ENCODE data around the gene POFUT2.

POFUT2 gene

DNA sequence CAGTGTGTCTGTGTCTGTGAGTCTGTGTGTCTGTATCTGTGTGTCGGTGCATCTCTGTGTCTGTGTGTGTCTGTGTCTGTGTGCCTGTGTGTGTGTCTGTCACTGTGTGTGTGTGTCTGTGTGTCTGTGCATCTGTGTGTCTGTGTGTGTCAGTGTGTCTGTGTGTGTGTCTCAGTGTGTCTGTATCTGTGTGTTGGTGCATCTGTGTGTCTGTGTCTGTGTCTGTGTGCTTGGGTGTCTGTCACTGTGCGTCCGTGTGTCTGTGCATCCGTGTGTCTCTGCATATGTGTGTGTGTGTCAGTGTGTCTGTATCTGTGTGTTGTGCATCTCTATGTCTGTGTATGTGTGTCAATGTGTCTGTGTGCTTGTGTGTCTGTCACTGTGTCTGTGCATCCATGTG, 44.7 kb upstream of the POFUT2 start:
- no peak overlapping the region for H3K4me3 ChIP-seq (ENCODE audit: low read length in 2 of 2)
- H3K27ac ChIP-seq (ENCODE audit: low read length): no peak overlapping the region
- H3K36me3 ChIP-seq (ENCODE audit: control insufficient read depth in 2 of 2, insufficient read depth in 2 of 2, low read length in 2 of 2): no peaks in the 10 kb centered on the region
- peaks cover 12% of the 10 kb centered on the region for H3K4me1 ChIP-seq (ENCODE audit: control insufficient read depth, insufficient read depth, low read length)
- no peaks in the 10 kb centered on the region for H3K27me3 ChIP-seq (ENCODE audit: control insufficient read depth in 1 of 2, insufficient read depth in 2 of 2, low read length in 2 of 2)
- H3K9me3 ChIP-seq (ENCODE audit: control insufficient read depth in 2 of 2, low read length in 2 of 2): no peaks in the 10 kb centered on the region
- no peak overlapping the region for H3K9ac ChIP-seq (ENCODE audit: low read length in 2 of 2)

DNA sequence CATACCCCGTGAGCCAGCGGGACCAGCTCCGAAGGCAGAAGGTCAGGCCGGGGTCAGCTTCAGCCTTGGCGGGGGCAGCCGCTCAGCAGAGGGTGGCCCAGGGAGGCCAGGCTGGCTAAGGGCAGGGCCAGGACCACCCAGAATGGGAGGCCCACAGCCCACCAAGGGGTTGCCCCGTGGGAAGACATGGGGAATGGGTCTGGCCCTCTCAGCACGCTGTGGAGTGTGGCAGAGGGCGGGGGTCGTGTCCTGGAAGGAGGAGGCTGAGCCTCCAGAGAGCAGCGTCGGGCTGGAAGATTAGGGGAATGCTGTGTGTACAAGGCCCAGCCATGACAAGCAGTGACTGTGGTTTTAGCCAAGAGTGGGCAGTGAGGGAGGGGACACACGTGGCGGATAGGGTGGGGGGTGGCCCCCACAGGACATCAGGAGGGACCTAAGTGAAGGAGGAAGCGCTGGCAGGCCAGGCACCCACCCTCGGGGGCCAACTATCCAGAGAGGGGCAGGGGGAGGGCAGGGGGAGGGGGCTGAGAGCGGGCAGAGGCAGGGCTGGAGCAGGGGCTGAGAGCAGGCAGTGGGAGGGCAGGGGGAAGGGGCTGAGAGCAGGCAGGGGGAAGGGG, 43.9 kb upstream of the POFUT2 start:
- Histone ChIP-seq H3K4me3 (ENCODE audit: low read length in 2 of 2) (no peak overlapping the region), H3K27me3 (ENCODE audit: control insufficient read depth in 1 of 2, insufficient read depth in 2 of 2, low read length in 2 of 2) (no peaks in the 10 kb centered on the region), H3K9ac (ENCODE audit: low read length in 2 of 2) (no peak overlapping the region), H3K36me3 (ENCODE audit: control insufficient read depth in 2 of 2, insufficient read depth in 2 of 2, low read length in 2 of 2) (no peaks in the 10 kb centered on the region), H3K27ac (ENCODE audit: low read length) (no peak overlapping the region), H3K9me3 (ENCODE audit: control insufficient read depth in 2 of 2, low read length in 2 of 2) (no peaks in the 10 kb centered on the region), H3K4me1 (ENCODE audit: control insufficient read depth, insufficient read depth, low read length) (peaks cover 12% of the 10 kb centered on the region)

DNA sequence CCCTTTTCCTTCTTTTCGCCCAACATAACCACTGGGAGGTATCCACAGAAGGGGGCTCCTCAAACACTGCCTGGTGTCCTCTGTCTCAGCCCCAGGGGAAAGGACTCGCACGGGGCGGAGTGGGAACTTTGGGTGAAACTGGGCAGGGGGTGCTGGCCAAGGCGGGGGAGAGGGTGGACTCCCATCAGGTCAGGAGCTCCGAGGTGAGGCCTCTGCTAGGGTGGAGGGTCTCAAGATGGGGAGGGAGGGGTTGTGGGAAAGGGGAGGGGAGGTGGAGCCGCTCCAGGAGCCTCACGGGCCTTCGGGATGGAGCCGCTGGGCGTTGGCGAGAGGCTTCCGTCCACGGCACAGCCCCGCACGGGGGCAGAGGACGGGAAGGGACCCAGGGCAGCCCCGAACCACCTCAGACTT, 43.2 kb upstream of the POFUT2 start:
- Histone ChIP-seq H3K27ac (ENCODE audit: low read length) (no peak overlapping the region), H3K9me3 (ENCODE audit: control insufficient read depth in 2 of 2, low read length in 2 of 2) (no peaks in the 10 kb centered on the region), H3K27me3 (ENCODE audit: control insufficient read depth in 1 of 2, insufficient read depth in 2 of 2, low read length in 2 of 2) (no peaks in the 10 kb centered on the region), H3K4me1 (ENCODE audit: control insufficient read depth, insufficient read depth, low read length) (peaks cover 12% of the 10 kb centered on the region), H3K9ac (ENCODE audit: low read length in 2 of 2) (no peak overlapping the region), H3K36me3 (ENCODE audit: control insufficient read depth in 2 of 2, insufficient read depth in 2 of 2, low read length in 2 of 2) (no peaks in the 10 kb centered on the region), H3K4me3 (ENCODE audit: low read length in 2 of 2) (no peak overlapping the region)

DNA sequence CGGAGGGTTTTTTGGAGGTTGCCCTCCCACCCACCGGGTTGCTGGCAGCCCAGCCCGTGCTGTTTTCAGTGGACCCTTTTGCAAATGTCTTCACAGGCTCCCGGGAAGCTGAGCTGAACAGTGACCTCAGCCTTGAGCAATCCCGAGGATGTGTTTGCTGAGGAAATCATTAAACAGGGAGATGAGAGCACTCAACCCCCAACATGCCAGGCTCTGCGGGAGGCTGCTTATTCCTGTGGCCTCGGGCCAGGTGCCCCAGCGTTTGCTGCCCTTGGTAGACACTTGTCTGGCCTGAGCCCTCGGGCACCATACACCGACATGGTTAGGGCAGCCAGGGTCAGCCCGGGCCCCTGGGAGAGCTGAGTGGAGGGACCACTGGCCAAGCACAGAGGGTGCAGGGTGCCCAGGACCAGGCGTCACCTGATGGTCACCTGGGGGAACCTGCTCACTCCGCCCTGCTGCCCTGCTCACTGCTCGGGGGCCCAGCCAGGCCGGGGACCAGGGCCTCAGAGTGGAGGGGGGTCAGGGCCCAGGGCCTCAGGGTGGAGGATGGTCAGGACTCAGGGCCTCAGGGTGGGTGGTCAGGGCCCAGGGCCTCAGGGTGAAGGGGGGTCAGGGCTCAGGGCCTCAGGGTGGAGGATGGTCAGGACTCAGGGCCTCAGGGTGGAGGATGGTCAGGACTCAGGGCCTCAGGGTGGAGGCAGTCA, 42.5 kb upstream of the POFUT2 start:
- Histone ChIP-seq H3K27me3 (ENCODE audit: control insufficient read depth in 1 of 2, insufficient read depth in 2 of 2, low read length in 2 of 2) (no peaks in the 10 kb centered on the region), H3K4me1 (ENCODE audit: control insufficient read depth, insufficient read depth, low read length) (peaks cover 15% of the 10 kb centered on the region), H3K4me3 (ENCODE audit: low read length in 2 of 2) (no peak overlapping the region), H3K9ac (ENCODE audit: low read length in 2 of 2) (no peak overlapping the region), H3K36me3 (ENCODE audit: control insufficient read depth in 2 of 2, insufficient read depth in 2 of 2, low read length in 2 of 2) (no peaks in the 10 kb centered on the region), H3K27ac (ENCODE audit: low read length) (no peak overlapping the region), H3K9me3 (ENCODE audit: control insufficient read depth in 2 of 2, low read length in 2 of 2) (no peaks in the 10 kb centered on the region)

DNA sequence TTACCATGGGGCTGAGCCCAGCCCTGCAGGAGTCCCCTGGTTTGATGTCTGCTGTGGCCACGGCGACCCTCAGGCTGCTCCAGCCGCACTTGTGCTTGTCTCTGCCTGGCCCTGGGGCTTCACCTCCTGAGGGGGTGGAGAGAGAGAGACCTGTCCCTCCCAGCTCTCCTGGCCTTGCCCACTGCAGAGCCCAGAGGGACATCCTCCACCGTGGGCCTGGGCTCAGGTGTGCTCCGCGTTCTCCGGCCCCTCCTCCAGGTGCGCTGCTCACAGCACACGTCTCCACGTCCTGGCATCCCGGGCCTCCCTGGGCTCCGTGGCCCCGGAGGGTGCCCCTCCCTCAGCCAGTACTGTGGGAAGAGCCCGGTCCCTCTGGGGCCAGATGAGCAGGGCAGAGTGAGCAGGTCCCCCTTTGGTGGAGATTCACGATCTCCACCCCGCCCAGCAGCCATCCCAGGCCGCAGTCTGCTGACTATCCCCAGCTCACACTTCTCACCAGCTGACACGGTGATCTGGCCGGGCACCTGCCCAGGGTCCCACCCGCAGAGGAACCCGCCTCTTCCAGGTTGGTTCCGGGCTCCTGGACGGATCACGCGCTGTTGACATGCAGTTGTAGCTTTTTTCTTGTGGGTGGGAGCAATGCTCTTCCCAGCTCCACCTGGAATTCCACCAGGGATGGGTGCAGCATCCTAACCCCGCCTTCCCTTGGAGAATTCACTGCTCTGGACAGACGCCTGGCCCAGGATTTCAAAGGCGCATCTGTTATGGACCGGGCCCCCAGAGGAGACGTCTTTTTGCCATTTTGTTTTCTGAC, 41.8 kb upstream of the POFUT2 start:
- H3K4me1 ChIP-seq (ENCODE audit: control insufficient read depth, insufficient read depth, low read length): peaks cover 15% of the 10 kb centered on the region
- H3K36me3 ChIP-seq (ENCODE audit: control insufficient read depth in 2 of 2, insufficient read depth in 2 of 2, low read length in 2 of 2): no peaks in the 10 kb centered on the region
- H3K9ac ChIP-seq (ENCODE audit: low read length in 2 of 2): no peak overlapping the region
- no peak overlapping the region for H3K4me3 ChIP-seq (ENCODE audit: low read length in 2 of 2)
- H3K27ac ChIP-seq (ENCODE audit: low read length): no peak overlapping the region
- no peaks in the 10 kb centered on the region for H3K9me3 ChIP-seq (ENCODE audit: control insufficient read depth in 2 of 2, low read length in 2 of 2)
- no peaks in the 10 kb centered on the region for H3K27me3 ChIP-seq (ENCODE audit: control insufficient read depth in 1 of 2, insufficient read depth in 2 of 2, low read length in 2 of 2)

DNA sequence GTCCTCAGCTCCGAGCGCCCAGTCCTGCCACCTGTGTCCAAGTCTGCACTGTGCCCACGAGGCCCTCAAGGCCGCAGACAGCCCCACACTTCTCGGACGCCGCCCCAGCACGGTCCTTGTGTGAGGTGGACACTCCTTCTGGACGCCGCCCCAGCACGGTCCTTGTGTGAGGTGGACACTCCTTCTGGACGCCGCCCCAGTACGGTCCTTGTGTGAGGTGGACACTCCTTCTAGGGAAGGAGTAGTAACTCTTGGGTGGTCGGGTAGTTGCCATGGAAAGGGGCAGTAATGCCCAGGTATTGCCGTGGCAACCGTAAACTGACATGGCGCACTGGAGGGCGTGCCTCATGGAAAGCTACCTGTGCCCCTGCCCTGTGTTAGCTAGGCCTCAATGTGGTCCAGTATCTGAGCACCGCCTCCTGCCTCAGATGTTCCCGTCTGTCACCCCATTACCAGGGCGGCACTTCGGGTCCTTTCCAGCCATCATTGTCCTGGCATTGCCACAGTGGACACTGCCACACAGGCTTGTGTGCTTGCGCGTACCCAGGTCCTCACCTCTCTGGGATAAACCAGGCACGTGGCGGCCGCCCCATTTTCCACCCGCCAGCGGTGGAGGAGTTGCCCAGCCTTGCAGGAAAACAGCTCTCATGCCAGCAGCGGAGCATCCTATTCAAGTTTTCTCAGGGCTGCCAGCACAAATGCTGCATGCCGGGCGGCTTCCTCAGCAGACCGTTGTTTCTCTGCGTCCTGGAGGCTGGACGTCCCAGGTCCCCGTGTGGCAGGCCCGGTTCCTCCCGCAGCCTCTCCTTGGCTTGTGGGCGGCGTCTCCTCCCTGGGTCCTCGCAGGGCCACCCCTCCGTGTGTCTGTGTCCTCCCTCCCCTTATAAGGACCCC, 40.8 kb upstream of the POFUT2 start:
- H3K4me1 ChIP-seq (ENCODE audit: control insufficient read depth, insufficient read depth, low read length): peaks cover 15% of the 10 kb centered on the region
- H3K27me3 ChIP-seq (ENCODE audit: control insufficient read depth in 1 of 2, insufficient read depth in 2 of 2, low read length in 2 of 2): no peaks in the 10 kb centered on the region
- no peaks in the 10 kb centered on the region for H3K36me3 ChIP-seq (ENCODE audit: control insufficient read depth in 2 of 2, insufficient read depth in 2 of 2, low read length in 2 of 2)
- no peak overlapping the region for H3K9ac ChIP-seq (ENCODE audit: low read length in 2 of 2)
- no peak overlapping the region for H3K4me3 ChIP-seq (ENCODE audit: low read length in 2 of 2)
- no peak overlapping the region for H3K27ac ChIP-seq (ENCODE audit: low read length)
- no peaks in the 10 kb centered on the region for H3K9me3 ChIP-seq (ENCODE audit: control insufficient read depth in 2 of 2, low read length in 2 of 2)

DNA sequence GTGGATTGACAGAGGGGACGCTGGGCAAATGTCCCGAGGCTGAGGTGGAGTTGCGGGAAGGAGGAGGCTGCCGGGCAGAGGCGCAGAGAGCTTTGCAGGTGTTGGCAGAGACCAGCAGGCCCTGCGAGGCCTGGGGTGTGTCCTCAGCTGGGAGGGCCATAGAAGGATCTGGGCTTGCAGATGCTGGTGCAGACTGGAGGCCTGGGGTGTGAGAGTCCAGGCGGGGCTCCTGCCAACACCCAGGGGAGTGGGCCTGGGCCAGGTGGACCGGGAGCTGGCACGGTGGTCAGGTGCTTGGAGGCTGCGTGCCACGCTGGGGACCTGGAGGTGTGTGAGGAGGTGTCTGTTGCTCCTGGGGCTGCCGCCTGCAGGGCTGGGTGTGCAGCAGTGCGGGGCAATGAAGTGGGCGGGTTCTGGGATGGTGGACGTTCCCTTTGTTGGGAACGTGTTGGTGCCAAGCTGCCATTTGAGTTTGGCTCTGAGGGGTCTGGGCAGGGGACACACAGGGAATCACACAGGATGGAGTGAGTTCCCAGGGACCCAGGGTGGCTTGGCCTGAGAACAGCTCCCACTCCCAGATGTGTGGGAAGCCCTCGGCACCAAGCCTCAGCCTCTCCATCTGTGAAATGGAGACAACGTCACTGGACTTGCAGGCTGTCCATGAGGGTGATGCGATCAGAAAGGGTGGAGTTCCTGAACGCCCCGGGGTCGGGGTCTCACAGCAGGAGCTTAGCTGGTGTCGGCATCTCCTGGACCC, 39.9 kb upstream of the POFUT2 start:
- Histone ChIP-seq H3K27ac (ENCODE audit: low read length) (no peak overlapping the region), H3K36me3 (ENCODE audit: control insufficient read depth in 2 of 2, insufficient read depth in 2 of 2, low read length in 2 of 2) (no peaks in the 10 kb centered on the region), H3K4me3 (ENCODE audit: low read length in 2 of 2) (no peak overlapping the region), H3K9ac (ENCODE audit: low read length in 2 of 2) (no peak overlapping the region), H3K27me3 (ENCODE audit: control insufficient read depth in 1 of 2, insufficient read depth in 2 of 2, low read length in 2 of 2) (no peaks in the 10 kb centered on the region), H3K9me3 (ENCODE audit: control insufficient read depth in 2 of 2, low read length in 2 of 2) (no peaks in the 10 kb centered on the region), H3K4me1 (ENCODE audit: control insufficient read depth, insufficient read depth, low read length) (peaks cover 15% of the 10 kb centered on the region)

DNA sequence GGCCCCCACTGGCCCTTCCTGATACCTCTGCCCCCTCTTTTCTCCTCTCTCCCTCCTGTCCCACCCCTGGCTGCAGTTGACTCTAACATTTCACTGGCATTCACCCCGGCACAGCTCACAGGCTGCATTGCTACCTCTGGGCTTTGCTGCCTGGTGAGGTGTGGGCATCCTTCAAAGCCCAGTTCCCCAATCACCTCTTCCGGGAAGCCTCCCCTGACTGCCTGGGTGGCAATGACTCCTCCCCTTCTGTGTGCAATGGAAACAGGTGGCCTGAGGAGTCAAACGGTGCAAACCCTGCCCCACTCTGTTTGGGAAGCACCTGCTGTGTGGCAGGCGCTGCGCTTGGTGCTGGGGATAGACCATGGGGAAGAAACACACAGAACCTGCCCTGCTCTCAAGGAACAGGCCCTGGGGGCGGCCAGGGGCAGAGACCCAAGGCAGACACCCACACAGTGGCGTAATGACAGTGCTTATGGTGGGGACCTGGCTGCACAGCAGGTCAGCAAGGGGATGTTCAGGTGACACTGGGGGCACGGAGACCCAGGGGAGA, 39.3 kb upstream of the POFUT2 start:
- Histone ChIP-seq H3K4me3 (ENCODE audit: low read length in 2 of 2) (no peak overlapping the region), H3K9me3 (ENCODE audit: control insufficient read depth in 2 of 2, low read length in 2 of 2) (no peaks in the 10 kb centered on the region), H3K27me3 (ENCODE audit: control insufficient read depth in 1 of 2, insufficient read depth in 2 of 2, low read length in 2 of 2) (no peaks in the 10 kb centered on the region), H3K36me3 (ENCODE audit: control insufficient read depth in 2 of 2, insufficient read depth in 2 of 2, low read length in 2 of 2) (no peaks in the 10 kb centered on the region), H3K9ac (ENCODE audit: low read length in 2 of 2) (no peak overlapping the region), H3K27ac (ENCODE audit: low read length) (no peak overlapping the region), H3K4me1 (ENCODE audit: control insufficient read depth, insufficient read depth, low read length) (peaks cover 19% of the 10 kb centered on the region)

DNA sequence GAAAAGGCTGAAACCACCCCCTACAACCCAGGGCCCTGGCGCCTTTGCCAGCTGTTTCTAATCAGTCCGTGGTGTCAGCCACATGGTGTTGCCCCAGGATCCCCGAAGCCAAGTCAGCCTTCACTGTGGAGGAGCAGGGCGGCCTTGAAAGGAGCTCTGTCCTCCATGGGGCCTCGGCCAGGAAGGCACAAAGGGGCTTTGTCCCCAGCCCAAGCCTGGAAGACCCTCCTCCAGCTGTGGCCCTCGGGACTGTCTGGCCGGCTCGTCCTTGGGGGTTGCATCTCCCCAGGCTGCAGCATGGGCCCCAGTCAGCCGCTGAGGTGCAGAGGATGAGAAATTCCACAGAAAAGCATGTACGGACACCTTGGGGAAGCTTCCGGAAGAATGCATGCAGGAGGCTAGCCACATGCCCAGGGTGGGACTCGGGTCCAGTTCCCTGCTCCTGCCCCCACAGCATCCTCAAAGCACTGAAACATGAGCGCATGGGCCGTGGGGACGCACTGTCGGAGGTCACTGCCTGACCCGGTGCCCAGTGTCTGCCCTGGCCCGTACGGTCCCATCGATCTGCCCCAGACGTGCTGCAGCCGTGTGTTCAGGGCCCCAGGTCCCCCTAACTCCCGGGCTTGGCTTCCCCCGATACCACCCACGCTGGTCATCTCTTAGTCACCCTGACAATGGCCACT, 38.6 kb upstream of the POFUT2 start:
- H3K4me1 ChIP-seq (ENCODE audit: control insufficient read depth, insufficient read depth, low read length): peaks cover 18% of the 10 kb centered on the region
- H3K27ac ChIP-seq (ENCODE audit: low read length): no peak overlapping the region
- no peaks in the 10 kb centered on the region for H3K36me3 ChIP-seq (ENCODE audit: control insufficient read depth in 2 of 2, insufficient read depth in 2 of 2, low read length in 2 of 2)
- H3K4me3 ChIP-seq (ENCODE audit: low read length in 2 of 2): no peak overlapping the region
- H3K9ac ChIP-seq (ENCODE audit: low read length in 2 of 2): no peak overlapping the region
- H3K27me3 ChIP-seq (ENCODE audit: control insufficient read depth in 1 of 2, insufficient read depth in 2 of 2, low read length in 2 of 2): no peaks in the 10 kb centered on the region
- H3K9me3 ChIP-seq (ENCODE audit: control insufficient read depth in 2 of 2, low read length in 2 of 2): no peaks in the 10 kb centered on the region
